SJSA1 (cell line): ENCODE results near the gene GRID1. TPM values are rescaled to one million over a fixed set of nuclear protein-coding genes. Genes with fewer than 3 reads are reported as not detected.
"Not testable (repeated sequence)": the region's sequence is repeated elsewhere in the genome, so short reads cannot be mapped to it uniquely, and the experiment has no call there.

ENCODE experiments used
- DNase-seq, 2 experiments: peaks; one replicate each; pipeline ENCODE4 v3.0.0-alpha.2; 2015 to 2020; ENCODE audit warnings: low spot score in 2 of 2, low read depth in 1 of 2
- H3K27ac ChIP-seq: fragments of 250-450 bp; sonication (Bioruptor Pico); 2 replicates; pipeline ENCODE4 v1.5.1; 2020; ENCODE audit warnings: mild to moderate bottlenecking, moderate library complexity
- H3K27me3 ChIP-seq: fragments of 250-450 bp; sonication (Bioruptor Pico); replicated peaks from 2 replicates; pipeline ENCODE4 v1.5.1; 2020; ENCODE audit warnings: mild to moderate bottlenecking, moderate library complexity
- H3K36me3 ChIP-seq: fragments of 250-450 bp; sonication (Bioruptor Pico); 2 replicates; pipeline ENCODE4 v1.5.1; 2020; ENCODE audit warnings: mild to moderate bottlenecking
- H3K4me1 ChIP-seq: fragments of 250-450 bp; sonication (Bioruptor Pico); replicated peaks from 2 replicates; pipeline ENCODE4 v1.6.1; 2021; ENCODE audit warnings: mild to moderate bottlenecking
- H3K4me3 ChIP-seq: fragments of 250-450 bp; sonication (Bioruptor Pico); 2 replicates; pipeline ENCODE4 v1.5.1; 2020; ENCODE audit warnings: mild to moderate bottlenecking
- H3K9me3 ChIP-seq: fragments of 250-450 bp; sonication (Bioruptor Pico); replicated peaks from 2 replicates; pipeline ENCODE4 v1.5.1; 2020; ENCODE audit warnings: mild to moderate bottlenecking
- total RNA-seq: library from RNA; depleted of rRNA; stranded (reverse); fragments of >200 nt; shearing (Covaris generic); gene quantifications from 2 replicates; pipeline ENCODE4 v1.2.3, GENCODE V29; 2014

Gene GRID1
- total RNA-seq, 1 experiment from 2014 or later, result 0.05 TPM

GRCh38 chr10:86046845-86047460, 319.6 kb downstream of the GRID1 start:
- no peaks in the 10 kb centered on the region for H3K4me1 ChIP-seq
- no peaks in the 10 kb centered on the region for H3K9me3 ChIP-seq
- no peak overlapping the region for H3K4me3 ChIP-seq
- no peak for DNase-seq
- no peak overlapping the region for H3K27ac ChIP-seq
- no peaks in the 10 kb centered on the region for H3K27me3 ChIP-seq
- no peaks in the 10 kb centered on the region for H3K36me3 ChIP-seq

- Histone ChIP-seq H3K27ac (no peak overlapping the region), H3K4me3 (no peak overlapping the region), H3K4me1 (no peaks in the 10 kb centered on the region), H3K36me3 (no peaks in the 10 kb centered on the region), H3K27me3 (no peaks in the 10 kb centered on the region), H3K9me3 (no peaks in the 10 kb centered on the region)
- DNase-seq, result no peak
Measured at GRCh38 chr10:86045896-86046295, 320.7 kb downstream of the GRID1 start.

GRCh38 chr10:86044029-86044428, 322.6 kb downstream of the GRID1 start:
- Histone ChIP-seq H3K4me1 (no peaks in the 10 kb centered on the region), H3K36me3 (no peaks in the 10 kb centered on the region), H3K9me3 (no peaks in the 10 kb centered on the region), H3K27ac (no peak overlapping the region), H3K27me3 (no peaks in the 10 kb centered on the region), H3K4me3 (no peak overlapping the region)
- DNase-seq, result no peak

DNA sequence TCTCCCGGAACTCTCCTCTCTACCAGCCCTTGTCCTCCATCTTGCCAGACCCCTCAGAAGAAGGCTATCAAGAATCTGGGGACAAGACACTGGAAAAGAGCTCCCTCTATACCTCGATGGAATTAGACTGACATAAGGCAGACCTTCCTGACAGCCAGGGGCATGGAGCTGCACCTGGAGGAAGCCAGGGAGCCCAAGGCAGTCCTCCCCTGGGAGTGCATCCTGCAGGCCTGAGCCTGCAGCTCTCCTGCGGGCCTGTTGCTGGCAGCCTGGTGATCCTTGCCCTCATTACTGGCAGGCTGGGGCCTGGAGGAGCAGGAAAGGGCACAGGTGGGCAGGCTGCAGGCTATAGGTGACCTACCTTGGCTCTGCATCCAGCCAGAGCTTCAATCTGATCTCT, 323.4 kb downstream of the GRID1 start:
- no peaks in the 10 kb centered on the region for H3K27me3 ChIP-seq

DNA sequence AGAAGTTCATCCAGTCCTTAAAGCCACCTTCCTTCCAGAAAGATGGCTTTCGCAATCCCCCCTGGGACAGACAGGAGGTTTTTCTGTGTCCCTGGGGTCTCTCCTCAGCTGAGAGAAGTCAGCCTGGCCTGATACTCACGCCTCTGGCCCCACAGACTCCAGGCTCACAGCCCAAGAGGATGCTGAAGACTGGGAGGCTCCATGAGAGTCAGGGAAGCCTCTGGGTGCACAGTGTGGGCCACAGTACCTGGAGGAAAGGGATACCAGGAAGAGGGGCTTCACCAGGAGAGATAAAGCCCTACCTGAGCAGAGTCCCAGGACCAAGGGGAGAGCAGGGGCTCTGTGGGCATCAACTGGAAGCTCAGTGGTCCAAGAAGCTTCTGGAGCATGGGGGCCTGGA, 324.4 kb downstream of the GRID1 start:
- H3K27me3 ChIP-seq, result no peaks in the 10 kb centered on the region
- no peaks in the 10 kb centered on the region for H3K9me3 ChIP-seq
- H3K27ac ChIP-seq, result no peak overlapping the region
- H3K36me3 ChIP-seq, result no peaks in the 10 kb centered on the region
- H3K4me3 ChIP-seq, result no peak overlapping the region
- no peak for DNase-seq
- no peaks in the 10 kb centered on the region for H3K4me1 ChIP-seq

More for the DNA sequence above, 323.4 kb downstream of the GRID1 start:
- Histone ChIP-seq H3K36me3 (no peaks in the 10 kb centered on the region), H3K4me1 (no peaks in the 10 kb centered on the region), H3K27ac (no peak overlapping the region), H3K4me3 (no peak overlapping the region), H3K9me3 (no peaks in the 10 kb centered on the region)
- DNase-seq, result no peak

DNA sequence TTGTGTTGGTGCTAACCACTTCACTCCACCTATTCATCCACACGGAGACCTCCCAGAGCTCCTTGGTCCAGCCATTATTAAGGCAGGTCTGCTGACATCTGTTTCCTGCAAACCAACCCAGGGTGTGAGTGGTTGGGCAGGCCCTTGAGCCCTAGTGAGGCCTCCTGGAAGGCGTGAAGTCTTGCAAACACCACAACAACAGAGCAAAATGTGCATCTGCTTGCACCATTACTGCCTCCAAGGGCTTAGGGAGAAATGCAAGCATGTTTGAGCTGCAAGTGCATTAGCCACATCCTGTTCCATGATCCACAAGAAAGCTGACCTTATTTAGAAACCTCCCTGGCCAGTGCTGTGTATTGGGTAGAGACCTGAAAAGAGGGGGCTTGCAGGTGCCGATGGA, 325.5 kb downstream of the GRID1 start:
- H3K4me3 ChIP-seq, result no peak overlapping the region
- H3K4me1 ChIP-seq, result no peaks in the 10 kb centered on the region
- H3K27me3 ChIP-seq, result no peaks in the 10 kb centered on the region
- no peaks in the 10 kb centered on the region for H3K9me3 ChIP-seq
- H3K27ac ChIP-seq, result no peak overlapping the region
- no peak for DNase-seq
- H3K36me3 ChIP-seq, result no peaks in the 10 kb centered on the region

DNA sequence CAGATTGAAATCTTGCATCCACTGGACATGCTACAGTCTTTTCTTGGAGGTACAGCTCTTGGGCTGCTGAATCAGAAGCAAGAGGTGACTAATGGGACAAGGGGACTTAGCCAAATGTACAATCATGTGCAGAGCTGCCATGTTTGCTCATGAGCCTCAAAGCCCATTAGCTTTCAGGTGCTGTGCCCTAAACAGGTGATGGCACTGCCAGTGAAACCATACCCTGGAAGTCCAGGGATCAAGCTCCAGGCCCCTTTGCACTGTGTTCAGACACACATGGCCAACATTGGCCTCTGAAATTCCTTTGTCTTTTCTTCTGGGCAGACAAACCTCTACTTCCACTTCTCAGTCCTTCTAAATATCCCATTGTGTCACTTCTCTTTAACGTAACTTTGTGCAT, 328.2 kb downstream of the GRID1 start:
- no peaks in the 10 kb centered on the region for H3K27me3 ChIP-seq
- no peak for DNase-seq
- no peaks in the 10 kb centered on the region for H3K4me1 ChIP-seq
- H3K27ac ChIP-seq, result no peak overlapping the region
- H3K9me3 ChIP-seq, result no peaks in the 10 kb centered on the region
- no peaks in the 10 kb centered on the region for H3K36me3 ChIP-seq
- H3K4me3 ChIP-seq, result no peak overlapping the region

GRCh38 chr10:86037096-86037495, 329.5 kb downstream of the GRID1 start:
- no peak overlapping the region for H3K4me3 ChIP-seq
- no peaks in the 10 kb centered on the region for H3K27me3 ChIP-seq
- H3K27ac ChIP-seq, result no peak overlapping the region
- H3K36me3 ChIP-seq, result no peaks in the 10 kb centered on the region
- DNase-seq, result no peak
- no peaks in the 10 kb centered on the region for H3K9me3 ChIP-seq
- H3K4me1 ChIP-seq, result no peaks in the 10 kb centered on the region

DNA sequence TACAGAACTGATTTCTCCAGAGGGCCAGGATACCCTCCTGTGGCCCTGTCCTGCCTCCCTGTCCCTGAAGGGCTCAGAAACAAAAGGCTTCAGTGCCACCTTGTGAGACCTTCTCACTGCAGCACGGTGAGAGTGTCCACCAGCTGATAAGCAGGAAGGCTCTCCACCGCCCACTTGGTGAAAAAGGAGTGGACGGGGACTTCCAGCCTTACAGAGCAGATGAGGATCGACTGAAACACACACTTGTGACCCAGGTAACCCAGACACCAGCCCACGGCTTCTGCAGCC, 330.1 kb downstream of the GRID1 start:
- H3K4me1 ChIP-seq, result no peaks in the 10 kb centered on the region
- no peaks in the 10 kb centered on the region for H3K27me3 ChIP-seq
- no peaks in the 10 kb centered on the region for H3K36me3 ChIP-seq
- H3K4me3 ChIP-seq, result no peak overlapping the region
- H3K27ac ChIP-seq, result no peak overlapping the region
- no peak for DNase-seq
- no peaks in the 10 kb centered on the region for H3K9me3 ChIP-seq

GRCh38 chr10:86035791-86036543, 330.6 kb downstream of the GRID1 start:
- no peak for DNase-seq
- Histone ChIP-seq H3K4me1 (no peaks in the 10 kb centered on the region), H3K4me3 (no peak overlapping the region), H3K36me3 (no peaks in the 10 kb centered on the region), H3K27me3 (no peaks in the 10 kb centered on the region), H3K9me3 (no peaks in the 10 kb centered on the region), H3K27ac (no peak overlapping the region)

GRCh38 chr10:86034710-86035109, 331.9 kb downstream of the GRID1 start:
- Histone ChIP-seq H3K4me1 (no peaks in the 10 kb centered on the region), H3K27ac (no peak overlapping the region), H3K9me3 (no peaks in the 10 kb centered on the region), H3K36me3 (no peaks in the 10 kb centered on the region), H3K4me3 (no peak overlapping the region), H3K27me3 (no peaks in the 10 kb centered on the region)
- DNase-seq, result no peak

GRCh38 chr10:86033581-86033980, 333.0 kb downstream of the GRID1 start:
- Histone ChIP-seq H3K36me3 (no peaks in the 10 kb centered on the region), H3K4me1 (no peaks in the 10 kb centered on the region), H3K27me3 (no peaks in the 10 kb centered on the region), H3K27ac (no peak overlapping the region), H3K4me3 (no peak overlapping the region), H3K9me3 (no peaks in the 10 kb centered on the region)
- no peak for DNase-seq

DNA sequence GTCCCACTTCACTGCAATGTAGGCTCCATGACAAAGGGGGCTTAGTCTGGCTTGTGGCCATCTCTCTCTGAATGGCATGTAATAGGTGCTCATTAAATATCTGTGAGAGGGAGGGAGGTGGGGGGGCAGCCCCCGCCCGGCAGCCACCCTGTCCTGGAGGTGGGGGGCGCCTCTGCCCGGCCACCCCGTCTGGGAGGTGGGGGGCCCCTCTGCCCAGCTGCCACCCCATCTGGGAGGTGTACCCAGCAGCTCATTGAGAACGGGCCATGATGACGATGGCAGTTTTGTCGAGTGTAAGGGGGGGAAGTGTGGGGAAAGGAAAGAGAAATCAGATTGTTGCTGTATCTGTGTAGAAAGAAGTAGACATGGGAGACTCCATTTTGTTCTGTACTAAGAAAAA, 334.5 kb downstream of the GRID1 start:
- not testable (repeated sequence) for H3K36me3 ChIP-seq, H3K4me3 ChIP-seq, DNase-seq, H3K27ac ChIP-seq, H3K9me3 ChIP-seq, H3K4me1 ChIP-seq, H3K27me3 ChIP-seq

DNA sequence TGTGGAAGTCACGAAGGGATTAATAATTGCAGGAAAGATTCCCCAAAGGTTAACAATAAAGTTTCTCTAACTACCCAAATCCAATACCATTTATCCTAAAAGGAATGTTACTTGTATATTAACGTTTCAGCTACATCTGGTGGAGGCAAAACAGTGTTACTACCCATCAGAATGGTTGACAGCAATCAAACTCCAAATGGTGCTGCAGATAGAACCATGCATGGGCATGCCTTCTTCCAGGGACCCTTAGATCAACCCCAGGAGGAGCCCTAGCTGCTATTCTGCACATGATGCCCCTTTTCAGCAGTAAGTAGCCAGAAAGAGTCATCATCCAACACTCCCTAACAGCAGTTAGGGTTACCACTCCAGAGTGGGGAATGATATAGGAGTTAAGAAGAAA, 336.3 kb downstream of the GRID1 start:
- H3K9me3 ChIP-seq, result no peaks in the 10 kb centered on the region
- no peak for DNase-seq
- no peak overlapping the region for H3K4me3 ChIP-seq
- H3K27ac ChIP-seq, result no peak overlapping the region
- no peaks in the 10 kb centered on the region for H3K36me3 ChIP-seq
- H3K27me3 ChIP-seq, result no peaks in the 10 kb centered on the region
- no peaks in the 10 kb centered on the region for H3K4me1 ChIP-seq

DNA sequence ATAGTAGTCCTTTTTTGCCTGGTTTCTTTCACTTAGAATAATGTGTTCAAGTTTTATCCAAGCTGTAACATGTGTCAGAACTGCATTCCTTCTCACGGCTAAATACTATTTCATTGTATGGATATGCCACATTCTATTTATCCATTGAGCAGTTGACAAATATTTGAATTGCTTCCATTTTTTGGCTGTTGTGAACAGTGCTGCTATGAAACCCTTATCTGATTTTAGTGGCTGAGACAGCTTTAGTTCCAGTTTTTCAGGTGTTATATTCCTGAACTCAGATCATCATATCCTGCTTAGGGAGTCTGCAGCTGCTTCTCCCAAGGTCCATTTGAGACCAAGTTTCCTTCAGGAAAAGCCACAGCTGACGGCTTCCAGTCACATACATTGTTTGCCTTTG, 339.2 kb downstream of the GRID1 start:
- Histone ChIP-seq H3K27ac (no peak overlapping the region), H3K27me3 (no peaks in the 10 kb centered on the region), H3K4me3 (no peak overlapping the region), H3K9me3 (no peaks in the 10 kb centered on the region), H3K36me3 (no peaks in the 10 kb centered on the region), H3K4me1 (no peaks in the 10 kb centered on the region)
- no peak for DNase-seq
